DMS53 (cell line): ENCODE data around the gene FAM9A.

ENCODE experiments used
- DNase-seq: peaks from one replicate; lab custom pipeline; 2025; lab: John Stamatoyannopoulos, UW

The FAM9A gene

DNA sequence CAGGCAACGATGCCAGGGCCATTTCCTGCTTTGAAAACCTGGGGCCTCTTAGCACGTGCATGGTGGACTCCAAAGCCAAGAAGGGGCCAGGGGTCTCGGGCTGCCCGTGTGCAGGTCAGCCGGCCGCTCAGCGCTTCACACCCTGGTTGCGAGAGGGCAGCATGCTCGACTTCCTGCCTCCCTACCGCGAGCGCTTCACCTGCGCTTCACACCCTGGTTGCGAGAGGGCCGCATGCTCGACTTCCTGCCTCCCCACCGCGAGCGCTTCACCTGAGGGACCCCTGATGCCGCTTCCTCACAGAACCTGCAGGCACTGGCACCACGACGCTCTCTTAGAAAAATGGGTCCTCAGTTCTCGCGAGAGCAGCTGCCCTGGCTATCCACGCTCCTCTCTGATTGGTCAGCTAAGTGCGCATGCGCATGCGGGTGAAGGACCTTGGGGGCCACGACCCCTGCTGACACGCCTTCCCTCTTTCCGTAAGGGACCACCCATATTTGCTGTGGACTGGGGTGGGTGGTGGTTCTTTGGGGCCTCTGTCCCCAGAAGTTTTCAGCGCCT lies at the start of gene FAM9A:
Gene FAM9A, minus strand, starts transcription at position 343 of the 559 bp plus-strand sequence. CDS start 1,212 bp downstream, outside the sequence.
- DNase-seq = no peak

DNA sequence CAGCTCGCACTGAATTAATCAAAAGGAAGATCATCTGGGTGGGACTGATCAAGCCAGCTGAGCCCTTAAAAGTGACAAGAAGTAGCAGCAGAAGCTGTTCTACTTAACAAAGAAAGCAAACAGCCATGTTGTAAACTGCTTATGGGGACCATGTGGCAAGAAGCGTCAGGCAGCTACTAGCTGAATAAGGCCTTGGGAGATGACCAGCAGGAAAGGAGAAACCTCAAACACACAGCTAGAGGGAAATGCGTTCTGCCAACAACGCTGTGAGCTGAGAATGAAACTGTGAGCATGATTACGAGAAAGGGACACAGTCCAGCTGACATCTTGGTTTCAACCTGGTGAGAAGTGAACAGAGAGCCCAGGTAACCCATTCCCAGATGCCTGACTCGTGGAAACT lies 49.3 kb upstream of the FAM9A start:
- DNase-seq = no peak

DNA sequence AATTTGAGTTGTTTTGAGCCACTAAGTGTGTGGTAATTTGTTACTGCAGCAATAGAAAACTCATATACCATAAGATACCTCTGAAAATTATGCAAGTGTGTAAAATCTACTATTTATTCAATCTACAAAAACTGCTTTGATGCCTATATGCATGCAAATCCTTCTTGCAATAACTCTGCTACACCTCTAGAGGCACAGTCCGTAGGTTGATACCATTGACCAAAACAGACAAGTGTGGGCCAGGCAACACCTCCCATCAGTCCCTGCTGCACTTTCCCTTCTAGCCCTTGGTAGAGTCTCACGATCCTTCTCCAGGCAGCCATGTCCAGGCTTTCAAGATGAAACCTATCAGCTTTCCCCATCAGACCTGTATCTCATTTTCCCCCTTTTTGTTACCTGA lies 48.8 kb upstream of the FAM9A start:
- peak; percentile 1 for DNase-seq

DNA sequence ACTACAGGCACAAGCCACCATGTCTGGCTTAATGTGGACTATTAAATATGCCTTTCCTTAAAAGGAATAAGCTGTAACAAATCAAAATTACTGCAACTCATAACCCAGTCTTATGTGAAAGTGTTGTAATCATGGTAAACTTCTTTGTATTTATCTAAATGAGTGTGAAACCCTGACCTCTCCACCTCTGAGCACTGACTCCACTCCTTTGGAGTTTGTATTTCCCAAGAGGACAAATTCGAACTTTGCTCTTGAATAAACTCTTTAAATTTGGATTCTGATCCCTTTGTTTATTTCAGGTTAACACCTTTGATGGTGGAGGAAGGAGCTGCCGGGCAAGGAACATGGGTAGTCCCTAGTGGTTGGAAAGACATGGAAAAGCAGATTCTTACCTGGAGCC lies 48.3 kb upstream of the FAM9A start:
- DNase-seq = no peak

DNA sequence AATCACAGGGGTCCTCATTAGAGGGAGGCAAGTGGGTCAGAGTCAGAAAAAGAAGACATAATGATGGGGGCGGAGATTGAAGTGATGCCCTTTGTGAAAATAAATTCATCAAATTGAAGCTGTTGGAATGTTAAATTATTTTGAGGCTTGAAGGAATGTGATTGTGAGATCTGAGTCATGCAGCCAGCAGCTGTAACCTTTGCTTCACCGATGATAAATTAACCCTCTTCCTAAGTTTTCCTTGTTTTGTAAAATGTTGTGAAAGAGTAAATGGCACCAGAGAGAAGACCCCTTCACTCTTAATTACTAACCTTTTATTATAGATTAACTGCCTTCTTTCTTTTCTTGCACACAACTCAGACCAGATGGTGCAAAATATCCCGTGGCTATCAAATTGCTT lies 47.7 kb upstream of the FAM9A start:
- DNase-seq = no peak

DNA sequence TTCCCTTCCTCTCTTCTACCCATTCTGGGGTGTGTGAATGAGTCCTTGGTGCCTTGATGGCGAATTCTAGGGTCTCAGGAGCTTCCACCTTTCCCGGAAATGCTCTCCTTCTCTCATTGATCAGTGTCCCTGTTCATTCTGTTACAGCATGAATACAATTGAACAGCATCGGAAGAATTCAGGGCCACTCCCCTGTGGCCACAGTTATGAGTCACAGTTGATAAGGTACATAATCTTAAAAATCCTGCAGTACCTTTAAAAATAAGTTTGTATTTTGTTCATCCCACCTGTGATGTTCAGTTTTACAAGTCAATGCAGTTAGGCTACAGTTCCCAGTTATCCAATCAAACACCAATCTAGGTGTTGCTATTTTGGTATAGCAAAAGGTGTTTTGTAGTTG lies 47.3 kb upstream of the FAM9A start:
- DNase-seq = no peak

DNA sequence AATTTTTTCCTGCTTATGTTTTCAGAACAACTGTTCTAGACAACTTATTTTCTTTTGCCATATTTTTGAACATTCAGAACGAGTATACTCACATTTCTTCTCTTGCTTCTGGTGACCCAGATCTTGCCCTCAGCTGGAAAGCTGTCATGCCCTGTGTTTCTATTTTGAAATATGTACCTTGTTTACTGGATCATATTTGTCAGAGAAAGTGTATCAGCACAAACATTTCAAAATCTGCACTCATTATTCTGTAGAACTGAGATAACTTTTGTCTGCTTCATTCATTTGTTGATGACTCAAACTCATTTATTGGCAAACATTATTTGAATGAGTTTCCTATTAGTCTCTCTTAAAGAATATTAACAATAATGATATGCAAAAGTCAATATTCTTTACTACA lies 46.2 kb upstream of the FAM9A start:
- DNase-seq = no peak

DNA sequence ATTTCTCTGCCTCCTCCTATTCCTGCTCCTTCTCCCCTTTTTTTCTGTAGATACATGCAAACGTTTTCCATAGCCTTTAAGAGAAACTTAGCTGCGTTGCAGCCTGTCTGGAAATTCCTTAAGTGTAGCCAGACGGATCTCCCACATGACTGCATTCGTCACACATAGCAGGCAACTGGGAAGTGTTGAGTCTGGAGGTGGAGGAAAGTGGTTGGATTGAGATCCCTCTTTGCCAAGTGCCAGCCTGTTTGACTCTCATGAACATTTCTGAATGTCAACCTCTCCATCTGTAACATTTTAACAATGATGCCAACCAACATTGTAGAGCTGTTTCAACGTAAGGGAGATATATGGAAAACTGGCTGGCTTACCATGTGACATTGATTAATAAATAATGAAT lies 45.1 kb upstream of the FAM9A start:
- DNase-seq = peak; percentile 69

DNA sequence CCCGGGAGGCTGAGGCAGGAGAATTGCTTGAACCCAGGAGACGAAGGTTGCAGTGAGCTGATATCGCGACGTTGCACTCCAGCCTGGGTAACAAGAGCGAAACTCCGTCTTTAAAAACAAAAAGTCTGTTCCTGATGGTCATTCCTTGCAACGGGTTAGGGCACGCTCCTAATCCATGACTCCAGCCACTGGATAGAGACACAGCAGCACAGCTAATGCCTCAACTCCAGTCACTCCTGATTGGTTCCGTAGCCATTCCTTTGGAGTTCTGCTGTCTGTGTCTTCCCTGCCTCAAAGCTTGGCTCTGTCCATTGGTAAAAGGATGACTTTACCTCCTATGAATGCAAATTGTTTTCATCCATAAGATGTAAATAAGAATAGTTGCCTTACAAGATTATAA lies 44.3 kb upstream of the FAM9A start:
- no peak for DNase-seq

DNA sequence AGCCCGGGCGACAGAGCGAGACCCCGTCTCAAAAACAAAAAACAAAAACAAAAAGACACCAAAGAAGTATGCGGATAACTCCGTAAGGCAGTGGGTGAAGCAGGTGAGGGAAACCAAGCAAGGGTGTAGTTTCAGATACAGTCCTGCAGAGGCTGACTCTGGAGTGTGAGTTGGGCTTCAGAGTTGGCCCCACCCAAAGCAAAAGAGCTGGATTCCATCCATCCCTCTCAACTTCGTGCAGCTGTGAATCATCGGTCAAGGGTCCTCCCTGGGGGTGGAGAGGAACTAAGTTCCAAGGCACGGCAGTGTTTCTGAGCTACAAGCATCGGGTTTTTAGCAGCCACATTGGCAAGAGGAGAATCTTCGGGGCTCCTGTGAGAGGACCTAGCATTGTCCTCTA lies 43.9 kb upstream of the FAM9A start:
- DNase-seq = peak; percentile 2

DNA sequence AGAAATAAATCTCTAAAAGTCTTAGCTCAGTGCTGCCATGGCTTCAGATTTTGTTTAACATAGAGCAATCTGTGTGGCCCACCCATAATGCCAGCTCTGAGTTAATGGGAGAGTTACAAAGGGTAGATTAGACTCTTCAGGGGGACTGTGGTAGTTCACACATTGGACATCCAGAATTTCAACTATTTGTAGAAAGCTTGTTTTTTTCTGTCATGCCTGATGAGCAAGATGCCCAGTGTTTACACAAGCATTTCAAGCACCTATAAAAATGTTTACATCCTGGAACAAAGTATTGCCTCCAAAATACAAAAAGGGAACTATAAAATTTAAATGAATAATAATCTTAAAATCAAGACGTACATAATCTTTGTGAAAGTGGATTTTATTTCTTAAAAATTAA lies 43.0 kb upstream of the FAM9A start:
- peak; percentile 28 for DNase-seq

DNA sequence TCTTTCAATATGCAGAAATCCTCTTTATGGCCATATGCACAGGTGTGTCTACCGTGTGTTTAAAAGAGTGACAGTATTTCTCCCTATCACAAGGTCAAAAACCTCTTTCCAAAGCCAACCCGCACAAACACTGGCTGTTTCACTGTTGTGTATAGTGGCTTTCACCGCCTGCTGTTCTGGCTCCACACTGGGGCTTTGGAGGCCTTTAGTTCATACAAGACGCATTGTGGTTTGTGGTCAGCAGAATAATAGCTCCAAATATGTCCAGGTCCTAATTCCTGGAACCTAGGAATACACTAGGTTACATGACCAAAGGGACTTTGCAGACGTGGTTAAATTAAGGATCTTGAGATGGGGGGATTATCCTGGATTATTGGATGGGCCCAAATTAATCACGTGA lies 40.7 kb upstream of the FAM9A start:
- DNase-seq = no peak

DNA sequence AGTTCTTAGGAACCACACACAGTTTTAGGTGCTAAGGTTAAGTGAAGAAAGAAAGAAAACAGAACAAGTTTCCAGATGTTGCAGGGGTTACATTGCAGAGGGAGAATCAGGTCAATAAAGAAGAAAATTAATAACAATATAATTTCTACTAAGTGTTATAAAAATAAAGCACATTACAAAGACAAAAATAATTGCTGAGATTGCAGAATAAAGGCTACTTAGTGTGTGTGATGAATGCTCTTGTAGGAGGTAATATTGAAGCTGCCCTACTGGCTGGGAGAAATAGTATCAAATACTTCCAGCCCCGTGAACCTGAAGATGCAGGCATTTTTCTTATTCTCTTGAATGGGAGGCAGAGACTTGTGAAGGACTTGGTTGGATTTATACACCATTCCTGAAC lies 33.2 kb upstream of the FAM9A start:
- no peak for DNase-seq

DNA sequence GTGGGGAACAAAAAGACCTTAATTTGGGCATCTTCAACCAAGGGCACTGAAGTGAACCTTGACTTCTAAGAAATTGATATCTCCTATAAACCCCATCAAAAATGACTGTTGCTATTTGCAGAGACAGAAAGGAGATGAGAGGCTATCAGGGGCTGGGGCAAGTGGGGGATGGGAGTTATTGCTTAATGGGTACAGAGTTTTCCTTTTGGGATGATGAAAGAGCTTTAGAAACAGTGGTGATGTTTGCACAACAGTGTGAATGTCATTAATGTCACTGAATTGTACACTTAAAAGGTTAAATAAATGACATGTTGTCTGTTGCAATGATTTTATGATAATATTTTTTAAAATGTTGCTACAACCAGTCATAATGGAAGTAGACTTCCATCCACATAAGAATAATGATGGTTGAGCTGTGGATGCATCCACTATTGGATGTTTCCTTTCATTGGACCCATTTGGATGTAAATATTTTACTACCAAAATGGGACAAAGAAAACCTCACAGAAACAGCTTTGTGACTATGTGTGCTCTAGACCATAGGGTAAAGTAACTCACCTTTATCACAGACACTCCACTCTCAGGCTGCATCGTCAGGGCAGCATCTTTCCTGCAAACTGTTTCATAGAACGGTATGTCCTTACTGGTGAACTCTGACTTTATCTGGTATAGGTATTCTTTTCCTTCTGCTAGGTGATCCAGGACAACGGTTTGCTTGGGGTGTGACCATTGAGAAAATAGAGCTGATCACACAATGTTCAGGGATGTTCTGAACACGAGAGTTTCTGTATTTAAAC lies 31.6 kb upstream of the FAM9A start:
- no peak for DNase-seq

DNA sequence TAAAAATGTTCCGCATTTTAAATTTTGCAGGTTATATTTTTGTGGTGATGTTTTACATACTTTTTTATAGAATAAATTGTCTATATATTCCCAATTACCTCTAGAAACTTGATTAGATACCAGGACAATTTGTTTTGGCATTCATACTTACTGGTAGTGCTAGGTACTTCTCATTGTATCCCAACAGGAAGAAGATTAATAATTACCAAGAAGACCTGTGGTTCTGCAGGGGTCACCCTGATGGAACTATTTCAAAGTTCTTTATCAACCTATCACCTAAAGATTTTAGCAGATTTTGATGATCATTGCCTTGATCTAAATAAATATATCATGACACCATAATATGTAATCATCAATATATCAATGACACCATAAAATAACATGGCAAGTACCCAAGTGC lies 22.5 kb upstream of the FAM9A start:
- DNase-seq = no peak

DNA sequence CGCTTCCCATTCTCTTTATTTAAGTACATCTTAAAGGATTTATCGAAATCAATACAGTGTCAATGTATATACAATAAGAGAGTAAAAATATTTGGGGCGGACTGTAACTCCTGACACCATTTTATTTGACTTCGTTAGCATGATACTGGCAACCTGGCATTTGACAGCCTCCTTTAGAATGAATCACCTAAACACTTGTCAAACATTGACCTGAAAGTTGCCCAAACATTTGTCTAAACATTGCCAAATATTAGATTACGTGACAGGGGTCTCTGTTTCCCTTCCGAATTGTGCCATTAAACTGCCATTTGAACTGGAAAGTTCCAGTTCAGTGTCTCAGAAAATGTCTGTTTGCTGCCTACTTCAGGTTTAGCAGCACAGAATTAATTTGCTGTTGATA lies 20.8 kb upstream of the FAM9A start:
- no peak for DNase-seq

DNA sequence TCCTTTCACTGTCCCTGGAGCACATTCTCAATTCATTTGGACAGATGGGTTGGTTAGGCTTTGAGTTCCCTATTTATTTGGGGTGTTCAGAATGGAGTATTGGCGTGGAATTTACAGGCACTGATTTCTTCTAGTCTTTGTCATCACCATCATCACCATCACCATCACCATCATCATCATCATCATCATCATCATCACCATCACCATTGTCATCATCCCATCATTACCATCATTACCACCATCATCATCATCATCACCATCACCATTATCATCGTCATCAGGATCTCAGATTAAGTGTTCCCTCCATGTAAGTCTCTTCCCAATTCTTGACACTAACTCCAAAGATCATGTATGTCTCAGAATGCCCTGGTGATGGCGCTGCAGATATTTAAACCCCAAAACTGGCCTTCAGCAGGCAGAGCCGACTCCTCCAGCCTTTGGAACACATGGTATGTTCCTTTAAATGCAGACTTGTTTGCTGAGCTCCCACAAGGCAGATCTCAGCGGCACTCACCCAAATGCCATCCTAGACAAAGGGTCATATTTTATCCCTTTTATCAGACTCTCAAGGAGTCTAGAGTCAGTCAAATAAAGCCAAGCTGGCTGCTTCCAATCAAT lies 19.8 kb upstream of the FAM9A start:
- DNase-seq = peak; percentile 1

DNA sequence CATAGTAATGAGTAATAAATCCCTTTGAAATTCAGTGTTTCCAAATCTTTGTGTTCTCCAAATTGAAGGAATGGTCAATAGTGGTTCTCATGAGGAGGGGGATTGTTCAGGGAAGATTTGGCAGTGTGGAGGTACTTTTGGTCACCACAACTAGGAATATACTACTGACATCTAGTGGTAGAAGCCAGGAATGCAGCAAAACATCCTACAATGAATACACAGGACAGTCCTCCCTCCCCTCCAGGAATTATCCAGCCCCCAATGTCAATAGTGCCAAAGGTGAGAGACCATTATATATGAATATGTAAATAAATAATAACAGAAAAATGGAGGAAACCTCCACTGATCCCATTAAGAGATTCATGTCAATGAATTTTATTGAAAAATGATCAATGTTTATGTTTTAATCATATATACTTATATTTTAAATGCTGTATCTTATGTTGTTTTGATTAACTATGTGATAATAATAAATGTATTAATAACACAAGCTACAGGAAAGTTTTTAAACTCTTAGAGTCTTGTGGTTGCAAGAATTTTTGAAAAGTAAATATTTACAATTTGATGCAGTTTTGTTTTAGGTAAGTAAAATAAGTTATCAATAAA lies 14.4 kb upstream of the FAM9A start:
- peak; percentile 48 for DNase-seq

DNA sequence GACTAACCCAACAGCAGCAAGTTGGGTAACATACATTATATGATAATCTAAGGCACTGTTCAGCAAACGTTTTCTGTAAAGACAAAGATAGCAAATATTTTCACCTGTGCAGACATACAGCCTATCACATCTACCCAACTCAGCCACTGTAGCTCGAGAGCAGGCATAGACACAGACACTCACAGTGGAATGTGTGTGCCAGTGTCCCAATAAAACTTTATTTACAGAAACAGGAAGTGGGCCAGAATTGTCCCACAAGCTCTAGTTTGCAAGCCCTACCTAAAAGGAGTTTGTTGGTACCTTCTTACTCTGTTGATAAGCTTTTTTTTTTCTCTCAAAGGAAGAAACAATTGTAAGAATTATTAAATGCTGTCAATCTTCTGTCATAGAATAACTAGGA lies 11.9 kb upstream of the FAM9A start:
- DNase-seq = no peak

DNA sequence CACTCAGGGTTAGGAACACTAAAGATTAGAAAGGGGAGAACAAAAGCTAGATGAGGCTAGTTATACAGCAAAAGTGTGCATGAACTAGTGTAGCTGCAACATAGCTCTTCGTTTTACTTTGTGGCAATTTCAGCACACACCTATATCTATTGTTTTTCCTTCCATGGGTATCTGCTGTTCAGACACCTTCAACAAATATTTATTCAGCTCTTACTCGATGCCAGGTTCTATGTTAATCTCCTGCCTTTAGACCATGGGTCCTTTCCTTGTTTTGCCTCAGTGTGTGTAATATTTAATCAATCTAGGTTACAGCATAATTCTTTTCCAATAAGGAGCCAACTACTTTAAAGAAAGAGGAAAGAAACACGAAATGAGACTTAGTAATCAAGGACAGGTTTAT lies 10.4 kb upstream of the FAM9A start:
- DNase-seq = peak; percentile 43

DNA sequence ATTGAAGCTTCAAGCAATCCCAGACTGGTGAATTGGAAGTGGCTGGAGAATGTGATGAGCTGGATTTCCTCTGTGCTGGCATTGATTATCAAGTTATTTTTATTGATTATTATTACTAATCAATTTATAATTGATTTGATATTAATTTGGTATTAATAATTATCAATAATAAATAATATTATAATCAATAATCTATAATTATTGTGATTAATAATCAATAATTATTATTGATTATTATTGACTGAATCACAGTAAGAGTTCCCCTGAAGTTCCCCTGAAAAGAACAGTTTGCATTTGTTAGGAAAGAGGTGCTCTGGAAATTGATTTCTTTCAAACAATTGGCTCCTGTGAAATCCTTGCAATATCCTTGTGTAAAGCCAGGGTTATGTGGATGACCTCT lies 7.5 kb upstream of the FAM9A start:
- no peak for DNase-seq

DNA sequence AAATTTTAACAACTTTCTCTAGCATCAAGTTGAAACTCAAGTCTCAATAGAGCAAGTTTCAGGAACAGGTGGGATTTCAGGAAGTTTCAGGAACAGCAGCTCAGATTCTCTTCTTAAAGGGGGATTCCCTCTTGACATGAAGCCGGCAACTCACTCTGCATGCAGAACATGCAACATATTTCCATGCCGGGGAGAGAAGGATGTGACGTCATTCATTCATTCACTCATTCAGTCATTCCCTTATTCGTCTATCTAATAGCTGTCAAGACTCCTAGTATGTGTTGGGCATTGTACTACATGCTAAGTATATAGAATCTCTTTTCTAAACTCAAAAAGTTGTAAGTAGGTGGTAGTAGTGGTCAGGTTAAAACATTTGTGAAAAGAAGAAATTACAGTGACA lies 4.8 kb upstream of the FAM9A start:
- DNase-seq = no peak

DNA sequence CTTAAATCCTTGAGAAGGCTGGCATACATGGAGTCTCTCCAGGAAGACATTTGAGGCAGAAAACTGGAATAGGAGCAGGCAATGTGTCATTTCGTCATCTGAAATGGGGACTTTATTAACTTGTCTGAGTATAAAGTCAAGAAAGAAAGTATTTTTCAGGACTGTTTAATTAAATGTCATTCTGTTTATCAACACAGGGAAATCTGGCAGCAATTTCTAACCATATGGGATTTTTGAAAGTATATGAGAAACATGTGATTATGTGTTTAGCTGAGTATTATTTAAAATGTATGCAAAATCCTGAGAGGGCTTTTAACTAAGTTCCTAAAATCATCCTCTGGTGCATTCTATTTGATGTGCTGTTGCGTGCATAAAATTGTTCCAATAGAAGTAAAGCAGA lies 3.9 kb upstream of the FAM9A start:
- DNase-seq = no peak
